SK-N-SH treated with all-trans-retinoic acid at 6 μM for 48 hours (cell line): ENCODE results near the gene MPST.

Experiments used
- ATAC-seq: fragments of 200-7000 bp; cut with Tn5 transposase; 3 replicates; pipeline ENCODE4 v1.9.1; 2020; ENCODE audit warnings: mild to moderate bottlenecking, moderate library complexity
- ARNTL ChIP-seq: fragments of 450-650 bp; formaldehyde crosslinking; IDR thresholded peaks from 2 replicates; pipeline ENCODE4 v1.5.0; 2020; ENCODE audit warnings: low read depth, mild to moderate bottlenecking, moderate library complexity, borderline replicate concordance
- BACH2 ChIP-seq: fragments of 250-450 bp; sonication (Bioruptor Pico); IDR thresholded peaks from 2 replicates; pipeline ENCODE4 v1.9.0; 2021; ENCODE audit warnings: mild to moderate bottlenecking, borderline replicate concordance
- ISL1 ChIP-seq: fragments of 250-450 bp; sonication (Bioruptor Pico); IDR thresholded peaks from 2 replicates; pipeline ENCODE4 v2.1.2; 2022; ENCODE audit warnings: mild to moderate bottlenecking, moderate library complexity
- PPARA ChIP-seq: fragments of 250-450 bp; sonication (Bioruptor Pico); IDR thresholded peaks from 2 replicates; pipeline ENCODE4 v1.5.0; 2020; ENCODE audit warnings: mild to moderate bottlenecking, borderline replicate concordance
- RARB ChIP-seq: fragments of 250-450 bp; sonication (Bioruptor Pico); IDR thresholded peaks from 2 replicates; pipeline ENCODE4 v1.8.0; 2021; ENCODE audit warnings: mild to moderate bottlenecking, moderate library complexity
- TCF4 ChIP-seq: fragments of 250-450 bp; sonication (Bioruptor Pico); IDR thresholded peaks from 2 replicates; pipeline ENCODE4 v1.8.0; 2021; ENCODE audit warnings: mild to moderate bottlenecking, moderate library complexity, borderline replicate concordance
- ZC3H10 ChIP-seq: fragments of 250-450 bp; sonication (Bioruptor Pico); IDR thresholded peaks from 2 replicates; pipeline ENCODE4 v1.5.1; 2021; ENCODE audit warnings: mild to moderate bottlenecking, moderate library complexity
- ZFP3 ChIP-seq: fragments of 250-450 bp; sonication (Bioruptor Pico); IDR thresholded peaks from 2 replicates; pipeline ENCODE4 v1.5.0; 2020; ENCODE audit warnings: mild to moderate bottlenecking, moderate library complexity
- ZFP30 ChIP-seq: fragments of 450-650 bp; formaldehyde crosslinking; IDR thresholded peaks from 2 replicates; pipeline ENCODE4 v1.5.0; 2022; ENCODE audit warnings: mild to moderate bottlenecking, moderate library complexity
- ZNF565 ChIP-seq: fragments of 450-650 bp; formaldehyde crosslinking; conservative IDR thresholded peaks from 2 replicates; pipeline ENCODE4 v1.5.0; 2020; ENCODE audit warnings: low read depth, mild to moderate bottlenecking, moderate library complexity
- ZNF70 ChIP-seq: fragments of 450-650 bp; formaldehyde crosslinking; IDR thresholded peaks from 2 replicates; pipeline ENCODE4 v1.5.0; 2020; ENCODE audit warnings: mild to moderate bottlenecking, moderate library complexity
- ZNF8 ChIP-seq: fragments of 450-650 bp; formaldehyde crosslinking; IDR thresholded peaks from 2 replicates; pipeline ENCODE4 v1.5.0; 2020; ENCODE audit warnings: mild to moderate bottlenecking, moderate library complexity
- TF ChIP-seq, protein P1 (sequence below): fragments of 250-450 bp; sonication (Bioruptor Pico); IDR thresholded peaks from 2 replicates; pipeline ENCODE4 v1.5.0; 2020; ENCODE audit warnings: mild to moderate bottlenecking, moderate library complexity
- TF ChIP-seq, protein P2 (sequence below): fragments of 250-450 bp; sonication (Bioruptor Pico); IDR thresholded peaks from 2 replicates; pipeline ENCODE4 v1.5.1; 2021; ENCODE audit warnings: mild to moderate bottlenecking, moderate library complexity
- TF ChIP-seq, protein P3 (sequence below): fragments of 250-450 bp; sonication (Bioruptor Pico); IDR thresholded peaks from 2 replicates; pipeline ENCODE4 v1.5.1; 2020; ENCODE audit warnings: low read depth, mild to moderate bottlenecking, moderate library complexity
- TF ChIP-seq, protein P4 (sequence below): fragments of 250-450 bp; sonication (Bioruptor Pico); IDR thresholded peaks from 2 replicates; pipeline ENCODE4 v1.8.0; 2020; ENCODE audit warnings: mild to moderate bottlenecking, moderate library complexity, borderline replicate concordance
- TF ChIP-seq, protein P5 (sequence below): fragments of 250-450 bp; sonication (Bioruptor Pico); IDR thresholded peaks from 2 replicates; pipeline ENCODE4 v1.8.0; 2021; ENCODE audit warnings: low read depth, mild to moderate bottlenecking, moderate library complexity, borderline replicate concordance

Gene MPST

DNA sequence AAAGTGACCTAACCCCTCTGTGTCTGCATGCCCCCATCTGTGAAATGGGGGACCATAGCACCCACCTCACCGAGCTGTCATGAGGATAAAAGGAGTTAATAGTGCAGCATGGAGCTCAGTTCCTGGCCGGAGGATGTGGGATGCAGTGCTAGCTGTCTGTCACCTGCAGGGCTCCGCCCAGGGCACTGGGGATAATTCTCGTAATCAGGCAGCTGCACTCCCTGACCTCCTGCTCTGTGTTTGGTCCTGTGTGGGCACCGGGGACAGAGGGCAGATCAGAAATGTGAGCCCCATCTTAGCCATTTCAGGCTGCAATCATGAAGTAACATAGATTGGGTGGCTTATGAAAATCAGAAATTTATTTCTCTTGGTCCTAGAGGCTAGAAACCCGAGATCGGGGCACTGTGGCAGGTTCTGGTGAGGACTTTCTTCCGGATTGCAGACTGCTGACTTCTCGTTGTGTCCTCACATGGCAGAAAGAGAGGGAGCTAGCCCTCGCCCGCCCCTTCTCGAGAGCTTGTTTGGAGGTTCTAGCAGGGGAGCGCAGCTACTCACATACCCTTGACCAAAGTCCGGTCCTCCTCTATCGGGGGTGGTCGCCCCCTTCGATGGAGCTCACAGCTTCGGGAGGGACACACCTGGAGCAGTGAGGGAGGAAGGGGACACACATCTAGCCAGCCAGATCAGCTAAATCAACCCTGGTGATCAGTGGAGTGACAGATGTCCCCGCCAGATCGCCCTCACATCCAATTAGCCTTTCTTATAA lies 35.2 kb downstream of the MPST start:
- TF ChIP-seq PPARA (CRISPR knock-in tag) (no peak), ARNTL (CRISPR knock-in tag) (no peak), ZNF70 (no peak), ISL1 (no peak)
- TF ChIP-seq, protein P1, sequence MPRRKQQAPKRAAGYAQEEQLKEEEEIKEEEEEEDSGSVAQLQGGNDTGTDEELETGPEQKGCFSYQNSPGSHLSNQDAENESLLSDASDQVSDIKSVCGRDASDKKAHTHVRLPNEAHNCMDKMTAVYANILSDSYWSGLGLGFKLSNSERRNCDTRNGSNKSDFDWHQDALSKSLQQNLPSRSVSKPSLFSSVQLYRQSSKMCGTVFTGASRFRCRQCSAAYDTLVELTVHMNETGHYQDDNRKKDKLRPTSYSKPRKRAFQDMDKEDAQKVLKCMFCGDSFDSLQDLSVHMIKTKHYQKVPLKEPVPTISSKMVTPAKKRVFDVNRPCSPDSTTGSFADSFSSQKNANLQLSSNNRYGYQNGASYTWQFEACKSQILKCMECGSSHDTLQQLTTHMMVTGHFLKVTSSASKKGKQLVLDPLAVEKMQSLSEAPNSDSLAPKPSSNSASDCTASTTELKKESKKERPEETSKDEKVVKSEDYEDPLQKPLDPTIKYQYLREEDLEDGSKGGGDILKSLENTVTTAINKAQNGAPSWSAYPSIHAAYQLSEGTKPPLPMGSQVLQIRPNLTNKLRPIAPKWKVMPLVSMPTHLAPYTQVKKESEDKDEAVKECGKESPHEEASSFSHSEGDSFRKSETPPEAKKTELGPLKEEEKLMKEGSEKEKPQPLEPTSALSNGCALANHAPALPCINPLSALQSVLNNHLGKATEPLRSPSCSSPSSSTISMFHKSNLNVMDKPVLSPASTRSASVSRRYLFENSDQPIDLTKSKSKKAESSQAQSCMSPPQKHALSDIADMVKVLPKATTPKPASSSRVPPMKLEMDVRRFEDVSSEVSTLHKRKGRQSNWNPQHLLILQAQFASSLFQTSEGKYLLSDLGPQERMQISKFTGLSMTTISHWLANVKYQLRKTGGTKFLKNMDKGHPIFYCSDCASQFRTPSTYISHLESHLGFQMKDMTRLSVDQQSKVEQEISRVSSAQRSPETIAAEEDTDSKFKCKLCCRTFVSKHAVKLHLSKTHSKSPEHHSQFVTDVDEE (CRISPR knock-in tag): no peak
- ATAC-seq: no peak

DNA sequence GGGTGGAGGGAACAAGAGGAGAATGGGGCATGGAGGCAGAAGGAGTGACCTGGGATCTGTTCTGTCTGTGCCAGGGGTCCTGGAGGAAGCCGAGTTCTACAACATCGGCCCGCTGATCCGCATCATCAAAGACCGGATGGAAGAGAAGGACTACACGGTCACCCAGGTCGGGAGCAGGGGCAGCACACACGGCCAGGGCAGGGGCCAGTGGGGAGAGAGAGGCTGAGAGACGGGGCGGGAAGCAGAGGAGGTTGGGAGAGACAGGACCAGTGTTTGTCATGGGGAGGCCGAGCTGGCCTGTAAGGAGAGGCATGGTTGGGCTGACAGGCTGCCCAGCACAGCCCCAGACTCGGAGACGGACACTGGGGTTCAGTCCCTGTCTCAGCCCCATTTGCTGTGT lies 36.7 kb downstream of the MPST start:
- ATAC-seq: no peak
- no peak for TF ChIP-seq ZNF8 (CRISPR knock-in tag)
- TF ChIP-seq, protein P2, sequence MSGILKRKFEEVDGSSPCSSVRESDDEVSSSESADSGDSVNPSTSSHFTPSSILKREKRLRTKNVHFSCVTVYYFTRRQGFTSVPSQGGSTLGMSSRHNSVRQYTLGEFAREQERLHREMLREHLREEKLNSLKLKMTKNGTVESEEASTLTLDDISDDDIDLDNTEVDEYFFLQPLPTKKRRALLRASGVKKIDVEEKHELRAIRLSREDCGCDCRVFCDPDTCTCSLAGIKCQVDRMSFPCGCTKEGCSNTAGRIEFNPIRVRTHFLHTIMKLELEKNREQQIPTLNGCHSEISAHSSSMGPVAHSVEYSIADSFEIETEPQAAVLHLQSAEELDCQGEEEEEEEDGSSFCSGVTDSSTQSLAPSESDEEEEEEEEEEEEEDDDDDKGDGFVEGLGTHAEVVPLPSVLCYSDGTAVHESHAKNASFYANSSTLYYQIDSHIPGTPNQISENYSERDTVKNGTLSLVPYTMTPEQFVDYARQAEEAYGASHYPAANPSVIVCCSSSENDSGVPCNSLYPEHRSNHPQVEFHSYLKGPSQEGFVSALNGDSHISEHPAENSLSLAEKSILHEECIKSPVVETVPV (CRISPR knock-in tag): no peak
- TF ChIP-seq ARNTL (CRISPR knock-in tag): no peak
- no peak for TF ChIP-seq RARB (CRISPR knock-in tag)
- no peak for TF ChIP-seq ZFP30 (CRISPR knock-in tag)
- no peak for TF ChIP-seq PPARA (CRISPR knock-in tag)
- no peak for TF ChIP-seq ZNF565 (CRISPR knock-in tag)

DNA sequence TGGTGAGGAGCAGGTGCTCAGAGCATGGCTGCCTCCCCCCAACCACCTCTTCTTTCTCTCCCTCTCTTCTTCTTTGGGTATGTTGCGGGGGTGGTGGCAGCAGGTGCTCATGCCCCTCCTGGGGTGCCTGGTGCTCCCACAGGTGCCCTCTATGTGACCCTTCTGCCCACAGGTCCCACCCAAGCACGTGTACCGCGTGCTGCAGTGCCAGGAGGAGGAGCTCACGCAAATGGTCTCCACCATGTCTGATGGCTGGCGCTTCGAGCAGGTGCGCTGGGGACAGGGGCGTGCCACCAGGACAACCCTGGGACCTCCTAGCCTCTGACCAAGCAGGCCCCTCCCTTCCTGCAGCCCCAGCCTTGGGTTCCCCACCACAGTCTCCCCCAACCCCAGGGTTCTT lies 37.7 kb downstream of the MPST start:
- no peak for ATAC-seq

More for the DNA sequence above, 37.7 kb downstream of the MPST start:
- no peak for TF ChIP-seq ZC3H10 (CRISPR knock-in tag)
- TF ChIP-seq, protein P3, sequence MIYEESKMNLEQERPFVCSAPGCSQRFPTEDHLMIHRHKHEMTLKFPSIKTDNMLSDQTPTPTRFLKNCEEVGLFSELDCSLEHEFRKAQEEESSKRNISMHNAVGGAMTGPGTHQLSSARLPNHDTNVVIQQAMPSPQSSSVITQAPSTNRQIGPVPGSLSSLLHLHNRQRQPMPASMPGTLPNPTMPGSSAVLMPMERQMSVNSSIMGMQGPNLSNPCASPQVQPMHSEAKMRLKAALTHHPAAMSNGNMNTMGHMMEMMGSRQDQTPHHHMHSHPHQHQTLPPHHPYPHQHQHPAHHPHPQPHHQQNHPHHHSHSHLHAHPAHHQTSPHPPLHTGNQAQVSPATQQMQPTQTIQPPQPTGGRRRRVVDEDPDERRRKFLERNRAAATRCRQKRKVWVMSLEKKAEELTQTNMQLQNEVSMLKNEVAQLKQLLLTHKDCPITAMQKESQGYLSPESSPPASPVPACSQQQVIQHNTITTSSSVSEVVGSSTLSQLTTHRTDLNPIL (CRISPR knock-in tag): no peak
- TF ChIP-seq, protein P4, sequence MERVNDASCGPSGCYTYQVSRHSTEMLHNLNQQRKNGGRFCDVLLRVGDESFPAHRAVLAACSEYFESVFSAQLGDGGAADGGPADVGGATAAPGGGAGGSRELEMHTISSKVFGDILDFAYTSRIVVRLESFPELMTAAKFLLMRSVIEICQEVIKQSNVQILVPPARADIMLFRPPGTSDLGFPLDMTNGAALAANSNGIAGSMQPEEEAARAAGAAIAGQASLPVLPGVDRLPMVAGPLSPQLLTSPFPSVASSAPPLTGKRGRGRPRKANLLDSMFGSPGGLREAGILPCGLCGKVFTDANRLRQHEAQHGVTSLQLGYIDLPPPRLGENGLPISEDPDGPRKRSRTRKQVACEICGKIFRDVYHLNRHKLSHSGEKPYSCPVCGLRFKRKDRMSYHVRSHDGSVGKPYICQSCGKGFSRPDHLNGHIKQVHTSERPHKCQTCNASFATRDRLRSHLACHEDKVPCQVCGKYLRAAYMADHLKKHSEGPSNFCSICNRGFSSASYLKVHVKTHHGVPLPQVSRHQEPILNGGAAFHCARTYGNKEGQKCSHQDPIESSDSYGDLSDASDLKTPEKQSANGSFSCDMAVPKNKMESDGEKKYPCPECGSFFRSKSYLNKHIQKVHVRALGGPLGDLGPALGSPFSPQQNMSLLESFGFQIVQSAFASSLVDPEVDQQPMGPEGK (CRISPR knock-in tag): no peak
- no peak for TF ChIP-seq ARNTL (CRISPR knock-in tag)
- TF ChIP-seq ZNF8 (CRISPR knock-in tag): no peak
- no peak for TF ChIP-seq ZNF565 (CRISPR knock-in tag)
- no peak for TF ChIP-seq ZFP3 (CRISPR knock-in tag)
- no peak for TF ChIP-seq TCF4 (CRISPR knock-in tag)
- TF ChIP-seq ISL1: no peak
- TF ChIP-seq BACH2 (CRISPR knock-in tag): no peak
- no peak for TF ChIP-seq PPARA (CRISPR knock-in tag)
- TF ChIP-seq, protein P1 (CRISPR knock-in tag): no peak
- TF ChIP-seq ZNF70: no peak
- TF ChIP-seq, protein P5, sequence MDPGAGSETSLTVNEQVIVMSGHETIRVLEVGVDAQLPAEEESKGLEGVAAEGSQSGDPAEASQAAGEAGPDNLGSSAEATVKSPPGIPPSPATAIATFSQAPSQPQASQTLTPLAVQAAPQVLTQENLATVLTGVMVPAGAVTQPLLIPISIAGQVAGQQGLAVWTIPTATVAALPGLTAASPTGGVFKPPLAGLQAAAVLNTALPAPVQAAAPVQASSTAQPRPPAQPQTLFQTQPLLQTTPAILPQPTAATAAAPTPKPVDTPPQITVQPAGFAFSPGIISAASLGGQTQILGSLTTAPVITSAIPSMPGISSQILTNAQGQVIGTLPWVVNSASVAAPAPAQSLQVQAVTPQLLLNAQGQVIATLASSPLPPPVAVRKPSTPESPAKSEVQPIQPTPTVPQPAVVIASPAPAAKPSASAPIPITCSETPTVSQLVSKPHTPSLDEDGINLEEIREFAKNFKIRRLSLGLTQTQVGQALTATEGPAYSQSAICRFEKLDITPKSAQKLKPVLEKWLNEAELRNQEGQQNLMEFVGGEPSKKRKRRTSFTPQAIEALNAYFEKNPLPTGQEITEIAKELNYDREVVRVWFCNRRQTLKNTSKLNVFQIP (CRISPR knock-in tag): no peak
- no peak for TF ChIP-seq RARB (CRISPR knock-in tag)
- TF ChIP-seq, all 23 proteins: peak for 0
